K562 (cell line): ENCODE results near the gene PIM3. TPM values are rescaled to one million over a fixed set of nuclear protein-coding genes. Genes with fewer than 3 reads are reported as not detected.

Experiments
- ATAC-seq: fragments of 200-7000 bp; cut with Tn5 transposase; 3 replicates; pipeline ENCODE4 v1.9.1; 2020; ENCODE audit warnings: moderate library complexity
- BruUV-seq: library from RNA; stranded (reverse); fragments of 400-500 nt; replicated peaks from 2 replicates; lab custom pipeline; 2021; lab: Mats Ljungman, UMichigan
- CTCF ChIA-PET: fragments of 300-600 bp; formaldehyde crosslinking; extraction: SDS; loops from one replicate; lab custom pipeline; 2021; ENCODE audit warnings: low intra/inter-chr PET ratio; lab: Yijun Ruan, JAX
- POLR2A ChIA-PET: fragments of 300-600, 350-650 bp; sonication (Branson Sonifier 250); formaldehyde crosslinking; extraction: SDS; loops from one replicate; lab custom pipeline; 2021; ENCODE audit warnings: antibody characterized with exemption, inconsistent platforms; lab: Yijun Ruan, JAX
- DNase-seq, 4 experiments: peaks; one replicate each; pipeline versions ENCODE4 v3.0.0 to v3.0.0-alpha.2; 2011 to 2018; ENCODE audit warnings: low spot score in 3 of 4, mixed read lengths in 3 of 4; ENCODE audit errors: extremely low read depth in 1 of 4
- FAIRE-seq: peaks from 2 replicates; lab custom pipeline; 2011; peaks lifted over from hg19 to GRCh38; lab: Jason Lieb, UNC
- H2AFZ ChIP-seq: 2 replicates; pipeline ENCODE4 v1.6.0; 2011; ENCODE audit warnings: low read depth, low read length, control low read depth, inconsistent platforms
- H3K27ac ChIP-seq: fragments of 200-600 bp; 3 replicates; pipeline ENCODE4 v1.8.0; 2011; ENCODE audit warnings: low read depth, mild to moderate bottlenecking, control low read depth, inconsistent platforms, low read length, moderate library complexity, mixed read lengths; ENCODE audit errors: extremely low read depth
- H3K27me3 ChIP-seq, 2 experiments: fragments of 300-600 bp in 1 of 2; 2 replicates in 1 of 2; 3 replicates in 1 of 2; pipeline versions ENCODE4 v1.6.0 to v1.8.0; 2011; ENCODE audit warnings: inconsistent platforms in 2 of 2, low read length in 2 of 2, mild to moderate bottlenecking in 1 of 2, mixed read lengths in 1 of 2, moderate library complexity in 1 of 2; ENCODE audit not compliant: control insufficient read depth in 2 of 2, insufficient read depth in 2 of 2
- H3K36me3 ChIP-seq: fragments of 300-600 bp; 3 replicates; pipeline ENCODE4 v1.8.0; 2011; ENCODE audit warnings: mild to moderate bottlenecking, low read length, inconsistent platforms; ENCODE audit not compliant: control insufficient read depth, insufficient read depth
- H3K4me1 ChIP-seq, 2 experiments: fragments of 200-600 bp in 1 of 2; replicated peaks in 1 of 2; 2 replicates in 1 of 2; 3 replicates in 1 of 2; pipeline versions ENCODE4 v1.5.1 to v1.8.0; 2011; ENCODE audit warnings: inconsistent platforms in 2 of 2, low read length in 2 of 2, mild to moderate bottlenecking in 1 of 2, mixed read lengths in 1 of 2, moderate library complexity in 1 of 2; ENCODE audit not compliant: control insufficient read depth in 2 of 2, insufficient read depth in 2 of 2
- H3K4me2 ChIP-seq: 2 replicates; pipeline ENCODE4 v1.6.1; 2011; ENCODE audit warnings: low read length, control low read depth, inconsistent platforms, mixed read lengths; ENCODE audit not compliant: insufficient read depth
- H3K4me3 ChIP-seq: fragments of 200-600 bp; sonication (generic), shearing (Covaris generic); 2 replicates; pipeline ENCODE4 v1.5.1; 2016; ENCODE audit warnings: control low read depth, inconsistent platforms
- H3K79me2 ChIP-seq: fragments of 200-600 bp; 3 replicates; pipeline ENCODE4 v1.8.0; 2011; ENCODE audit warnings: low read length, inconsistent platforms; ENCODE audit not compliant: control insufficient read depth, insufficient read depth
- H3K9ac ChIP-seq, 2 experiments: 2 replicates each; pipeline versions ENCODE4 v1.6.0 to v1.6.1; 2011; ENCODE audit warnings: low read depth in 2 of 2, low read length in 2 of 2, control low read depth in 1 of 2, inconsistent platforms in 1 of 2, mild to moderate bottlenecking in 1 of 2, mixed read lengths in 1 of 2; ENCODE audit not compliant: insufficient read depth in 1 of 2
- H3K9me1 ChIP-seq: one replicate; pipeline ENCODE4 v1.6.0; 2011; ENCODE audit warnings: inconsistent platforms, mild to moderate bottlenecking, low read length, moderate library complexity; ENCODE audit not compliant: control insufficient read depth, insufficient read depth
- H3K9me3 ChIP-seq: replicated peaks from 2 replicates; pipeline ENCODE4 v1.5.1; 2011; ENCODE audit warnings: low read depth, low read length, inconsistent platforms; ENCODE audit not compliant: control insufficient read depth, insufficient read depth
- H4K20me1 ChIP-seq: replicated peaks from 2 replicates; pipeline ENCODE4 v1.6.1; 2011; ENCODE audit warnings: low read length, inconsistent platforms, mixed read lengths; ENCODE audit not compliant: control insufficient read depth, insufficient read depth
- CREB1 ChIP-seq, 2 experiments: sonication (generic) in 1 of 2; formaldehyde crosslinking in 1 of 2; IDR thresholded peaks; 2 replicates each; pipeline versions ENCODE4 v1.6.1 to v1.8.0; 2012 to 2022; ENCODE audit warnings: inconsistent platforms in 1 of 2, mild to moderate bottlenecking in 1 of 2, missing genetic modification reagents in 1 of 2, moderate library complexity in 1 of 2
- CXXC5 ChIP-seq: fragments of 250-450 bp; sonication (Bioruptor Pico); IDR thresholded peaks from 2 replicates; pipeline ENCODE4 v1.8.0; 2022; ENCODE audit warnings: inconsistent platforms, mild to moderate bottlenecking, moderate library complexity
- EP400 ChIP-seq: fragments of 450-650 bp; IDR thresholded peaks from 2 replicates; pipeline ENCODE4 v1.6.1; 2017; ENCODE audit warnings: antibody characterized with exemption, mild to moderate bottlenecking, moderate library complexity
- GABPA ChIP-seq: fragments of 200-800 bp; sonication (Bioruptor generic); conservative IDR thresholded peaks from 2 replicates; pipeline ENCODE4 v1.6.1; 2016; ENCODE audit warnings: low read depth, missing genetic modification characterization, missing compliant biosample characterization
- HNRNPLL ChIP-seq: fragments of 200-400 bp; formaldehyde crosslinking; IDR thresholded peaks from 2 replicates; pipeline ENCODE4 v1.6.1; 2017; ENCODE audit warnings: low read length, low read depth, mild to moderate bottlenecking; ENCODE audit not compliant: poor library complexity, severe bottlenecking
- MTA3 ChIP-seq: fragments of 450-650 bp; formaldehyde crosslinking; IDR thresholded peaks from 2 replicates; pipeline ENCODE4 v1.6.1; 2017; ENCODE audit warnings: mild to moderate bottlenecking, borderline replicate concordance
- POLR2AphosphoS5 ChIP-seq: IDR thresholded peaks from 2 replicates; pipeline ENCODE4 v1.6.1; 2011; ENCODE audit warnings: mild to moderate bottlenecking, low read depth, low read length, moderate library complexity; ENCODE audit not compliant: control insufficient read depth, insufficient read depth
- POLR2H ChIP-seq: IDR thresholded peaks from 2 replicates; pipeline ENCODE4 v1.6.1; 2016; ENCODE audit warnings: missing genetic modification characterization, low read depth, mild to moderate bottlenecking, control low read depth, missing compliant biosample characterization, moderate library complexity
- SMARCC2 ChIP-seq: fragments of 450-650 bp; IDR thresholded peaks from 2 replicates; pipeline ENCODE4 v1.6.1; 2017; ENCODE audit warnings: antibody characterized with exemption, moderate library complexity, mild to moderate bottlenecking, low read depth
- SRSF7 ChIP-seq: fragments of 200-400 bp; formaldehyde crosslinking; optimal IDR thresholded peaks from 2 replicates; pipeline ENCODE3; 2017; ENCODE audit warnings: mild to moderate bottlenecking, low read depth, low read length
- TGIF2 ChIP-seq: sonication (generic); formaldehyde crosslinking; IDR thresholded peaks from 2 replicates; pipeline ENCODE4 v1.8.1; 2022; ENCODE audit warnings: mild to moderate bottlenecking, missing genetic modification reagents, moderate library complexity
- XRCC4 ChIP-seq: IDR thresholded peaks from one replicate; pipeline ENCODE4 v1.6.1; 2011; ENCODE audit not compliant: insufficient read depth, insufficient read length; ENCODE audit errors: extremely low read depth
- ZBED1 ChIP-seq: IDR thresholded peaks from 2 replicates; pipeline ENCODE4 v1.6.1; 2014
- ZFX ChIP-seq: sonication (generic); formaldehyde crosslinking; IDR thresholded peaks from 2 replicates; pipeline ENCODE4 v1.8.0; 2022; ENCODE audit warnings: mild to moderate bottlenecking, missing genetic modification reagents, moderate library complexity
- ZNF133 ChIP-seq: fragments of 250-450 bp; sonication (Bioruptor Pico); IDR thresholded peaks from 2 replicates; pipeline ENCODE4 v1.4.0; 2020; ENCODE audit warnings: mild to moderate bottlenecking
- ZNF23 ChIP-seq: fragments of 250-450 bp; sonication (Bioruptor Pico); IDR thresholded peaks from 2 replicates; pipeline ENCODE4 v1.4.0; 2020; ENCODE audit warnings: mild to moderate bottlenecking
- ZNF668 ChIP-seq: fragments of 250-450 bp; sonication (Bioruptor Pico); IDR thresholded peaks from 2 replicates; pipeline ENCODE4 v1.8.0; 2022; ENCODE audit warnings: mild to moderate bottlenecking, inconsistent platforms
- ZNF699 ChIP-seq: fragments of 250-450 bp; sonication (Bioruptor Pico); IDR thresholded peaks from 2 replicates; pipeline ENCODE4 v1.8.0; 2021; ENCODE audit warnings: mild to moderate bottlenecking, moderate library complexity; ENCODE audit not compliant: insufficient replicate concordance
- WGBS: fragments of 100-300 bp; shearing (Covaris generic); methylation state at CpG from one replicate; pipeline ENCODE4 v1.1.6; 2016; ENCODE audit warnings: low coverage, mixed read lengths; ENCODE audit not compliant: insufficient coverage; ENCODE audit errors: missing lambda C conversion rate; 5-methylcytosine and 5-hydroxymethylcytosine counted together
- in situ Hi-C: fragments of 300-500 bp; cut with MboI; formaldehyde crosslinking; loops from 4 replicates; pipeline ENCODE4 v1.15.0; 2018; ENCODE audit warnings: inconsistent platforms, mixed read lengths
- intact Hi-C: fragments of 100-400 bp; cut with micrococcal nuclease; formaldehyde crosslinking; loops from 2 replicates; pipeline ENCODE4 v1.14.2; 2022
- polyA plus RNA-seq, 8 experiments: library from polyadenylated mRNA; depleted of rRNA in 4 of 8; stranded (reverse) in 5 of 8; unstranded in 3 of 8; fragments of >200 nt; fragmentation: Nextera tagmentation in 2 of 8; fragmentation: Illumina TruSeq in 1 of 8; extraction: Ambion mirVana in 2 of 8; extraction: Trizol in 1 of 8; gene quantifications; 2 replicates each; pipeline versions ENCODE4 v1.2.1 to v1.2.3, GENCODE V29; 2011 to 2014; ENCODE audit warnings: inconsistent platforms in 1 of 8, missing spikeins in 1 of 8
- total RNA-seq, 7 experiments: library from RNA; depleted of rRNA in 6 of 7; stranded (reverse); fragments of >200 nt in 6 of 7; fragmentation: Illumina TruSeq in 2 of 7; extraction: Trizol in 2 of 7; gene quantifications; 2 replicates each; pipeline versions ENCODE4 v1.2.1 to v1.2.3, GENCODE V29; 2011 to 2021; ENCODE audit warnings: low replicate concordance in 1 of 7
- TF ChIP-seq, protein P1 (sequence below): fragments of 450-650 bp; formaldehyde crosslinking; IDR thresholded peaks from 2 replicates; pipeline ENCODE4 v1.4.0; 2020; ENCODE audit warnings: mild to moderate bottlenecking, moderate library complexity
- TF ChIP-seq, protein P2 (sequence below): sonication (generic); formaldehyde crosslinking; IDR thresholded peaks from 2 replicates; pipeline ENCODE4 v1.8.0; 2022; ENCODE audit warnings: mild to moderate bottlenecking, missing genetic modification reagents

Gene PIM3
- total and polyA plus RNA-seq, 9 of the 15 experiments (the other 6 are each of a cell fraction or from before 2014, with no cell fraction given), result 0.24 to 40.5 (median 5.3) TPM

GRCh38 chr22:49971232-49972162, 10.9 kb downstream of the PIM3 start:
- Histone ChIP-seq H3K9ac (peak overlapping the region; percentile 77 to 94), H3K9me1 (peaks cover 4% of the 10 kb centered on the region), H2AFZ (peak overlapping the region; percentile 70), H3K9me3 (no peaks in the 10 kb centered on the region), H3K4me2 (peak overlapping the region; percentile 70; the same call in 1 of the 2 replicates), H3K4me1 (peaks cover 21 to 79% of the 10 kb centered on the region in 2 experiments), H4K20me1 (no peaks in the 10 kb centered on the region), H3K27ac (peak overlapping the region; percentile 90), H3K27me3 (no peaks in the 10 kb centered on the region; a peak in 1 of 5 replicates), H3K4me3 (peak overlapping the region; percentile 40), H3K79me2 (peaks cover 5% of the 10 kb centered on the region; the same call in 2 of the 3 replicates), H3K36me3 (no peaks in the 10 kb centered on the region)
- intact Hi-C loops (loop anchor here (5.0 kb wide), 1 partner anchor 39 kb away; no protein-coding TSS in a partner anchor), in situ Hi-C loops (no loop called here)
- BruUV-seq, result TSS peak; percentile 71
- peak; percentile 78 for ATAC-seq
- DNase-seq, result peak; percentile 78 to 87 (median 82)
- ChIA-PET CTCF (no interaction called here), POLR2A (interaction anchor here (1.2 to 2.0 kb wide), 3 partner anchors 9 to 12 kb away, joined by 4 to 9 read pairs (median 5); no protein-coding TSS in a partner anchor)
- 2% methylated on average over 12 of the region's 81 CpGs for WGBS
- FAIRE-seq, result no peak
- TF ChIP-seq CREB1 (IDR thresholded peaks at IDR 0.05) (no peak), CREB1 (CRISPR knock-in tag; IDR thresholded peaks at IDR 0.05) (0 out of 2 replicates have a peak, but pooled peaks have one; percentile 37), ZNF699 (CRISPR knock-in tag) (no peak), GABPA (peak; percentile 31; the same call in 1 of the 2 replicates), POLR2H (tag) (no peak), ZNF668 (CRISPR knock-in tag) (no peak), XRCC4 (no peak), EP400 (no peak; the same call in 1 of the 2 replicates), CXXC5 (CRISPR knock-in tag) (peak; percentile 75), ZFX (peak; percentile 72), ZNF23 (CRISPR knock-in tag) (no peak), POLR2AphosphoS5 (peak; percentile 1; the same call in 1 of the 2 replicates), MTA3 (peak; percentile 12; the same call in 1 of the 2 replicates), ZBED1 (no peak), ZNF133 (CRISPR knock-in tag) (no peak), TGIF2 (CRISPR knock-in tag) (peak; percentile 65; the same call in 1 of the 2 replicates), HNRNPLL (peak; percentile 33), SRSF7 (no peak), SMARCC2 (no peak)
- TF ChIP-seq, protein P1, sequence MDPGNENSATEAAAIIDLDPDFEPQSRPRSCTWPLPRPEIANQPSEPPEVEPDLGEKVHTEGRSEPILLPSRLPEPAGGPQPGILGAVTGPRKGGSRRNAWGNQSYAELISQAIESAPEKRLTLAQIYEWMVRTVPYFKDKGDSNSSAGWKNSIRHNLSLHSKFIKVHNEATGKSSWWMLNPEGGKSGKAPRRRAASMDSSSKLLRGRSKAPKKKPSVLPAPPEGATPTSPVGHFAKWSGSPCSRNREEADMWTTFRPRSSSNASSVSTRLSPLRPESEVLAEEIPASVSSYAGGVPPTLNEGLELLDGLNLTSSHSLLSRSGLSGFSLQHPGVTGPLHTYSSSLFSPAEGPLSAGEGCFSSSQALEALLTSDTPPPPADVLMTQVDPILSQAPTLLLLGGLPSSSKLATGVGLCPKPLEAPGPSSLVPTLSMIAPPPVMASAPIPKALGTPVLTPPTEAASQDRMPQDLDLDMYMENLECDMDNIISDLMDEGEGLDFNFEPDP, result no peak
- TF ChIP-seq, protein P2, sequence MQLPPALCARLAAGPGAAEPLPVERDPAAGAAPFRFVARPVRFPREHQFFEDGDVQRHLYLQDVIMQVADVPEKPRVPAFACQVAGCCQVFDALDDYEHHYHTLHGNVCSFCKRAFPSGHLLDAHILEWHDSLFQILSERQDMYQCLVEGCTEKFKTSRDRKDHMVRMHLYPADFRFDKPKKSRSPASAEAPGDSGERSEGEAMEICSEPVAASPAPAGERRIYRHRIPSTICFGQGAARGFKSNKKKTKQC (CRISPR knock-in tag), result peak; percentile 80
